Neural cell (in vitro differentiated cells): ENCODE measurements around the gene TP53TG5. TPM values are rescaled to one million over a fixed set of nuclear protein-coding genes. Genes with fewer than 3 reads are reported as not detected.

Experiments
- H2AFZ ChIP-seq: fragments of 200-600, 300-800 bp; sonication (generic), shearing (Covaris generic); 2 replicates; pipeline ENCODE4 v1.6.0; 2014; ENCODE audit warnings: low read depth, mild to moderate bottlenecking, antibody characterized with exemption, low read length, moderate library complexity
- H3F3A ChIP-seq: fragments of 200-600 bp; shearing (Covaris generic); 2 replicates; pipeline ENCODE4 v1.6.1; 2016; ENCODE audit warnings: mild to moderate bottlenecking, moderate library complexity, mixed read lengths, antibody characterized with exemption, low read length; ENCODE audit not compliant: insufficient read depth, poor library complexity, severe bottlenecking
- H3K27ac ChIP-seq: fragments of 200-600, 300-800 bp; sonication (generic), shearing (Covaris generic); 2 replicates; pipeline ENCODE4 v1.5.1; 2014; ENCODE audit warnings: mild to moderate bottlenecking, low read length, moderate library complexity
- H3K27me3 ChIP-seq: fragments of 300-800, 200-600 bp; sonication (generic), shearing (Covaris generic); 2 replicates; pipeline ENCODE4 v1.6.0; 2014; ENCODE audit warnings: mild to moderate bottlenecking, low read depth, low read length, moderate library complexity; ENCODE audit not compliant: insufficient read depth
- H3K36me3 ChIP-seq: fragments of 300-800, 200-600 bp; sonication (generic), shearing (Covaris generic); 2 replicates; pipeline ENCODE4 v1.5.1; 2014; ENCODE audit warnings: mild to moderate bottlenecking, antibody characterized with exemption, low read length, moderate library complexity; ENCODE audit not compliant: insufficient read depth
- H3K4me2 ChIP-seq: fragments of 300-800, 200-600 bp; sonication (generic), shearing (Covaris generic); 2 replicates; pipeline ENCODE4 v1.6.0; 2014; ENCODE audit warnings: mild to moderate bottlenecking, low read length
- H3K4me3 ChIP-seq: fragments of 300-800, 200-600 bp; sonication (generic), shearing (Covaris generic); 2 replicates; pipeline ENCODE4 v1.5.1; 2014; ENCODE audit warnings: mild to moderate bottlenecking, low read length, moderate library complexity
- H3K79me2 ChIP-seq: fragments of 200-600 bp; shearing (Covaris generic); replicated peaks from 2 replicates; pipeline ENCODE4 v1.6.0; 2014; ENCODE audit warnings: mild to moderate bottlenecking, low read length, moderate library complexity; ENCODE audit not compliant: insufficient read depth
- H3K9ac ChIP-seq: fragments of 300-800, 200-600 bp; sonication (generic), shearing (Covaris generic); 2 replicates; pipeline ENCODE4 v1.6.1; 2016; ENCODE audit warnings: mild to moderate bottlenecking, low read length, mixed read lengths
- H3K9me2 ChIP-seq: fragments of 200-600 bp; shearing (Covaris generic); 2 replicates; pipeline ENCODE4 v1.6.1; 2016; ENCODE audit warnings: mild to moderate bottlenecking, low read length, mixed read lengths; ENCODE audit not compliant: insufficient read depth
- H3K9me3 ChIP-seq: fragments of 200-600, 300-800 bp; sonication (generic), shearing (Covaris generic); 2 replicates; pipeline ENCODE4 v1.6.1; 2016; ENCODE audit warnings: mild to moderate bottlenecking, mixed run types, low read length, moderate library complexity, mixed read lengths
- H4K20me1 ChIP-seq: fragments of 200-600 bp; shearing (Covaris generic); 2 replicates; pipeline ENCODE4 v1.6.1; 2016; ENCODE audit warnings: mild to moderate bottlenecking, mixed run types; ENCODE audit not compliant: insufficient read depth
- EP300 ChIP-seq: fragments of 450-650 bp; conservative IDR thresholded peaks from 2 replicates; pipeline ENCODE4 v1.6.1; 2014; ENCODE audit warnings: antibody characterized with exemption, mild to moderate bottlenecking, moderate library complexity; ENCODE audit not compliant: poor library complexity, severe bottlenecking
- EZH2 ChIP-seq: fragments of 200-600, 300-800 bp; shearing (Covaris generic), sonication (generic); IDR thresholded peaks from 2 replicates; pipeline ENCODE4 v1.6.1; 2014; ENCODE audit warnings: antibody characterized with exemption, low read length, borderline replicate concordance, mild to moderate bottlenecking; ENCODE audit not compliant: insufficient read depth, poor library complexity, severe bottlenecking
- MXI1 ChIP-seq: fragments of 450-650 bp; conservative IDR thresholded peaks from 2 replicates; pipeline ENCODE4 v1.6.1; 2014; ENCODE audit warnings: antibody characterized with exemption, mild to moderate bottlenecking; ENCODE audit not compliant: poor library complexity, severe bottlenecking
- POLR2AphosphoS5 ChIP-seq: IDR thresholded peaks from 2 replicates; pipeline ENCODE4 v1.6.1; 2012
- RAD21 ChIP-seq: fragments of 450-650 bp; conservative IDR thresholded peaks from 2 replicates; pipeline ENCODE4 v1.6.1; 2014; ENCODE audit warnings: antibody characterized with exemption, mild to moderate bottlenecking, moderate library complexity
- SMC3 ChIP-seq: fragments of 450-650 bp; conservative IDR thresholded peaks from 2 replicates; pipeline ENCODE4 v1.6.1; 2014; ENCODE audit warnings: antibody characterized with exemption, mild to moderate bottlenecking, moderate library complexity; ENCODE audit not compliant: poor library complexity
- TAF1 ChIP-seq: IDR thresholded peaks from 2 replicates; pipeline ENCODE4 v1.6.1; 2012; ENCODE audit warnings: low read depth
- polyA plus RNA-seq: library from polyadenylated mRNA; depleted of rRNA; stranded (reverse); fragments of >200 nt; gene quantifications from 2 replicates; pipeline ENCODE4 v1.2.3, GENCODE V29; 2014
- TF ChIP-seq, protein P1 (sequence below): IDR thresholded peaks from 2 replicates; pipeline ENCODE4 v1.6.1; 2012; ENCODE audit warnings: borderline replicate concordance
- TF ChIP-seq, protein P2 (sequence below): fragments of 450-650 bp; IDR thresholded peaks from 2 replicates; pipeline ENCODE4 v1.5.1; 2014; ENCODE audit warnings: antibody characterized with exemption, mild to moderate bottlenecking, moderate library complexity; ENCODE audit not compliant: poor library complexity, severe bottlenecking

The TP53TG5 gene
- polyA plus RNA-seq, 1 donor from 2014 or later: not detected

DNA sequence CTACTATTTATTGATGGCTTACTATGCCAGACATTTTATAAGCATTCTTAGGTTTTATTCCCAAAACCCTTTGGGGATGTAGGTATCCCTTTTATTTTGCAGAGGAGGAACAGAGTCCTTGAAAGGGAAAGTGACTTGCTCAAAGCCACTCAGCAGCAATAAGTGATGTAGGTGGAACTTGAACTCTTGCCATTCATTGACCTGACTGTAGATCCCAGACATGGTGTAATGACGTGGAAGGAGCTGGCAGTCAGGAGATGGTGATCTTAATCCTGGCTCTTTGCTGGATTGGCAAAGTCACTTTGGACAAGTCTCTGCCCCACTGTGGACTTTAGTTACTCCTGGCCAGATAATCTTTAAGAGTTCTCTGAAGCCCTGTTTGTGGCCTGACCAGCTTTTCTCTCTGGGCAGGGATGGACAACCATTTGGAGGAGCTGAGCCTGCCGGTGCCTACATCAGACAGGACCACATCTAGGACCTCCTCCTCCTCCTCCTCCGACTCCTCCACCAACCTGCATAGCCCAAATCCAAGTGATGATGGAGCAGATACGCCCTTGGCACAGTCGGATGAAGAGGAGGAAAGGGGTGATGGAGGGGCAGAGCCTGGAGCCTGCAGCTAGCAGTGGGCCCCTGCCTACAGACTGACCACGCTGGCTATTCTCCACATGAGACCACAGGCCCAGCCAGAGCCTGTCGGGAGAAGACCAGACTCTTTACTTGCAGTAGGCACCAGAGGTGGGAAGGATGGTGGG lies 31.6 kb upstream of the TP53TG5 start:
- H4K20me1 ChIP-seq: no peaks in the 10 kb centered on the region
- no peaks in the 10 kb centered on the region for H3K36me3 ChIP-seq
- H3K27me3 ChIP-seq: peaks cover 19% of the 10 kb centered on the region
- no peaks in the 10 kb centered on the region for H3K79me2 ChIP-seq
- no peaks in the 10 kb centered on the region for H3F3A ChIP-seq
- TF ChIP-seq, protein P1, sequence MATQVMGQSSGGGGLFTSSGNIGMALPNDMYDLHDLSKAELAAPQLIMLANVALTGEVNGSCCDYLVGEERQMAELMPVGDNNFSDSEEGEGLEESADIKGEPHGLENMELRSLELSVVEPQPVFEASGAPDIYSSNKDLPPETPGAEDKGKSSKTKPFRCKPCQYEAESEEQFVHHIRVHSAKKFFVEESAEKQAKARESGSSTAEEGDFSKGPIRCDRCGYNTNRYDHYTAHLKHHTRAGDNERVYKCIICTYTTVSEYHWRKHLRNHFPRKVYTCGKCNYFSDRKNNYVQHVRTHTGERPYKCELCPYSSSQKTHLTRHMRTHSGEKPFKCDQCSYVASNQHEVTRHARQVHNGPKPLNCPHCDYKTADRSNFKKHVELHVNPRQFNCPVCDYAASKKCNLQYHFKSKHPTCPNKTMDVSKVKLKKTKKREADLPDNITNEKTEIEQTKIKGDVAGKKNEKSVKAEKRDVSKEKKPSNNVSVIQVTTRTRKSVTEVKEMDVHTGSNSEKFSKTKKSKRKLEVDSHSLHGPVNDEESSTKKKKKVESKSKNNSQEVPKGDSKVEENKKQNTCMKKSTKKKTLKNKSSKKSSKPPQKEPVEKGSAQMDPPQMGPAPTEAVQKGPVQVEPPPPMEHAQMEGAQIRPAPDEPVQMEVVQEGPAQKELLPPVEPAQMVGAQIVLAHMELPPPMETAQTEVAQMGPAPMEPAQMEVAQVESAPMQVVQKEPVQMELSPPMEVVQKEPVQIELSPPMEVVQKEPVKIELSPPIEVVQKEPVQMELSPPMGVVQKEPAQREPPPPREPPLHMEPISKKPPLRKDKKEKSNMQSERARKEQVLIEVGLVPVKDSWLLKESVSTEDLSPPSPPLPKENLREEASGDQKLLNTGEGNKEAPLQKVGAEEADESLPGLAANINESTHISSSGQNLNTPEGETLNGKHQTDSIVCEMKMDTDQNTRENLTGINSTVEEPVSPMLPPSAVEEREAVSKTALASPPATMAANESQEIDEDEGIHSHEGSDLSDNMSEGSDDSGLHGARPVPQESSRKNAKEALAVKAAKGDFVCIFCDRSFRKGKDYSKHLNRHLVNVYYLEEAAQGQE: no peak
- TF ChIP-seq TAF1 (no peak), MXI1 (no peak), POLR2AphosphoS5 (no peak), EZH2 (no peak)
- TF ChIP-seq, protein P2, sequence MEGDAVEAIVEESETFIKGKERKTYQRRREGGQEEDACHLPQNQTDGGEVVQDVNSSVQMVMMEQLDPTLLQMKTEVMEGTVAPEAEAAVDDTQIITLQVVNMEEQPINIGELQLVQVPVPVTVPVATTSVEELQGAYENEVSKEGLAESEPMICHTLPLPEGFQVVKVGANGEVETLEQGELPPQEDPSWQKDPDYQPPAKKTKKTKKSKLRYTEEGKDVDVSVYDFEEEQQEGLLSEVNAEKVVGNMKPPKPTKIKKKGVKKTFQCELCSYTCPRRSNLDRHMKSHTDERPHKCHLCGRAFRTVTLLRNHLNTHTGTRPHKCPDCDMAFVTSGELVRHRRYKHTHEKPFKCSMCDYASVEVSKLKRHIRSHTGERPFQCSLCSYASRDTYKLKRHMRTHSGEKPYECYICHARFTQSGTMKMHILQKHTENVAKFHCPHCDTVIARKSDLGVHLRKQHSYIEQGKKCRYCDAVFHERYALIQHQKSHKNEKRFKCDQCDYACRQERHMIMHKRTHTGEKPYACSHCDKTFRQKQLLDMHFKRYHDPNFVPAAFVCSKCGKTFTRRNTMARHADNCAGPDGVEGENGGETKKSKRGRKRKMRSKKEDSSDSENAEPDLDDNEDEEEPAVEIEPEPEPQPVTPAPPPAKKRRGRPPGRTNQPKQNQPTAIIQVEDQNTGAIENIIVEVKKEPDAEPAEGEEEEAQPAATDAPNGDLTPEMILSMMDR: no peak
- no peak overlapping the region for H3K9ac ChIP-seq
- no peak overlapping the region for H3K4me2 ChIP-seq
- no peaks in the 10 kb centered on the region for H3K9me2 ChIP-seq
- no peak overlapping the region for H2AFZ ChIP-seq
- H3K27ac ChIP-seq: no peak overlapping the region
- H3K9me3 ChIP-seq: no peaks in the 10 kb centered on the region
- no peak overlapping the region for H3K4me3 ChIP-seq

DNA sequence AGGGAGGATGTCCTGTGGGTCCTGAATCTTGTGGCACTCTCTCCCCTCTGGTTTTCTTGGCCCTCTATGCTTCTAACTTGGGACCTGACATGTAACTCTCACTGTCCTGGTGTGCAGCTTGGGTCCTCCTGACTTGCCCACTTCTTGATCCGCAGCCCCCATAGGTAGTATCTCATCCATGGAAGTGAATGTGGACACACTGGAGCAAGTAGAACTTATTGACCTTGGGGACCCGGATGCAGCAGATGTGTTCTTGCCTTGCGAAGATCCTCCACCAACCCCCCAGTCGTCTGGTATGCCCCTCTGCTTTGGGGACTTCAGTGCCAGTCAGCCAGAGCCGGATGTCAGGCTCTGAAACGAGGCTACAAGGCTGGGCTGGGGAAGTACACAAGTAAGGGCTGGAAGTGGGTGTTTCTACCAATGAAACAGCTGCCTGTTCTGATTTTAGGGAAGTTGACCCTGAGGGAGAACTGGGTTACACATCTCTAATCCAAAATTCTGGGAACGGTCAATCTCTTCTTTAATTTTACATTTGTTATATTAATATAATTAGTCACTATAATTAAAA lies 30.6 kb upstream of the TP53TG5 start:
- H3K4me2 ChIP-seq: no peak overlapping the region
- TF ChIP-seq RAD21: no peak
- TF ChIP-seq, protein P1: no peak
- no peak for TF ChIP-seq TAF1
- TF ChIP-seq, protein P2: no peak
- TF ChIP-seq POLR2AphosphoS5: no peak
- no peak for TF ChIP-seq EZH2
- TF ChIP-seq MXI1: no peak
- TF ChIP-seq EP300: no peak
- TF ChIP-seq SMC3: no peak
- no peaks in the 10 kb centered on the region for H3K79me2 ChIP-seq
- H4K20me1 ChIP-seq: no peaks in the 10 kb centered on the region
- H2AFZ ChIP-seq: no peak overlapping the region
- no peaks in the 10 kb centered on the region for H3K9me2 ChIP-seq
- H3K9me3 ChIP-seq: no peaks in the 10 kb centered on the region
- peaks cover 19% of the 10 kb centered on the region for H3K27me3 ChIP-seq
- no peaks in the 10 kb centered on the region for H3F3A ChIP-seq
- no peaks in the 10 kb centered on the region for H3K36me3 ChIP-seq
- no peak overlapping the region for H3K4me3 ChIP-seq
- no peak overlapping the region for H3K27ac ChIP-seq
- H3K9ac ChIP-seq: no peak overlapping the region
